Kidney capillary endothelial cell (primary cell): ENCODE data around the gene FRMD1.

ENCODE experiments used
- DNase-seq: peaks from one replicate; pipeline ENCODE4 v3.0.0-alpha.2; 2018; ENCODE audit warnings: low spot score

The FRMD1 gene

DNA sequence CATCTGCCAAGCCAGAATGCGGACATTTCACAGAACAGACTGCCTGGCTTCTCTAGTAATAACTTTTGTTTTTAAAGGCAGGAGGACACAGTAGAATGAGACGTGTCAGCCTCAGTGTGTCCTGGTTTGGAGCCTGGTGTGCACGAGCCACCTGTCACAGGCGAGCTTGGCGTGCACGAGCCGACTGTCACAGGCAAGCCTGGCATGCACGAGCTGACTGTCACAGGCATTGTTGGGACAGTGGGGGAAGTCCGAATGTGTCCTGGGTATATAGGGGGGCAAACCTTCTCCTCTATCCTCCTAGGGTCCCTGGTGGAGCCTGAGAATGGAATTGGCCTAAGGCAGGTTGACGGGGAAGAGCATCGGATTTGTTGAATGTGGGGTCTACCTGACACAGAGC is 74.1 kb downstream of the FRMD1 start:
- DNase-seq: no peak

DNA sequence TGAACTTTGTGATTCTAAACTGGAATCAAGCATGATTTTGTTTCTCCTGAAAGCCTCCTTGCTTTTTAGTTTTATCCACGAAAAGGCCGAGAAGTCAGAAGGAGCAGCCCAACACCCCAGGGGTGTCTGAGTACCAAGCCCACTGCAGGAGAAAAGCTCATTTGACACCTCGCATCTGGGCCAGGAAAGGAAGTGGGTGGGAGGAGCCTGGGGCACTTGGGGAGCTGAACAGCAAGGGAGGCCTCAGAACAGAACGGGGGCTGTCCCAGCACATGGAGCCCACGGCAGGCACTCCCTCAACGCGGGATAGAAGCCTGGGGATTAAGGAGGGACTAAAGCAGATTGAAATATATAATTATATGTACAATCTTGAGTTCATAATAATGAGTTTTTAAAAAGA is 75.0 kb downstream of the FRMD1 start:
- no peak for DNase-seq
